ENCODE measurements around the gene SMOC1. TPM values are rescaled to one million over a fixed set of nuclear protein-coding genes. Genes with fewer than 3 reads are reported as not detected.

The SMOC1 gene
- total RNA-seq, 1 donor from 2014 or later = 2.0 TPM

DNA sequence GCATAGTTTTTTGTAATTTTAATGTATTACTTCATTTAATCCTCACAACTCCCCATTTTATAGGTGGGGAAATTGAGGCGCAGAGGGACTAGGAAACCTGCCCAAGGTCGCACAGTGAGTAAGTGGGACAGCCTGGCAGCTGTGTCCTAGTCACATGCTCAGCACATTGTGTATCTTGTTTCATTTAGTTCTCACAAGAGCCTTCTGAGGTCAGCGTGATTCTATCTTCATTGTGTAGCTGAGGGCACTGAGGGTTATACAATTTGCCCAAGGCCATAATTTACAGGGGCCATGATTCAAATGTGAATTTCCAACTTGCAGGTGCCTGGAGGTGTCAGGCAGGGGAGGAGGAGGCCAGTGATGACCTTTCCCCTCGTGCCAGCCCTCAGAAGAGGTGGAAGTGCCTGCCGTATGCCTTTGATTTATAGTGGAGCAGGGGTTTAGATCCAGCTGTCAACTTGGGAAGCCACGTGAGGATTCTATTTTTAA, 30.3 kb upstream of the SMOC1 start:
- Mint-ChIP-seq H3K4me1 (ENCODE audit: unreplicated experiment) (no peaks in the 10 kb centered on the region), H3K27ac (ENCODE audit: unreplicated experiment) (no peak overlapping the region), H3K36me3 (ENCODE audit: unreplicated experiment) (no peaks in the 10 kb centered on the region), H3K9me3 (ENCODE audit: unreplicated experiment) (no peaks in the 10 kb centered on the region), H3K4me3 (ENCODE audit: unreplicated experiment) (no peak overlapping the region), H3K27me3 (ENCODE audit: unreplicated experiment) (peaks cover 24% of the 10 kb centered on the region)
- no peak for DNase-seq (ENCODE audit: extremely low spot score, unreplicated experiment)
- TF ChIP-seq, protein P1, sequence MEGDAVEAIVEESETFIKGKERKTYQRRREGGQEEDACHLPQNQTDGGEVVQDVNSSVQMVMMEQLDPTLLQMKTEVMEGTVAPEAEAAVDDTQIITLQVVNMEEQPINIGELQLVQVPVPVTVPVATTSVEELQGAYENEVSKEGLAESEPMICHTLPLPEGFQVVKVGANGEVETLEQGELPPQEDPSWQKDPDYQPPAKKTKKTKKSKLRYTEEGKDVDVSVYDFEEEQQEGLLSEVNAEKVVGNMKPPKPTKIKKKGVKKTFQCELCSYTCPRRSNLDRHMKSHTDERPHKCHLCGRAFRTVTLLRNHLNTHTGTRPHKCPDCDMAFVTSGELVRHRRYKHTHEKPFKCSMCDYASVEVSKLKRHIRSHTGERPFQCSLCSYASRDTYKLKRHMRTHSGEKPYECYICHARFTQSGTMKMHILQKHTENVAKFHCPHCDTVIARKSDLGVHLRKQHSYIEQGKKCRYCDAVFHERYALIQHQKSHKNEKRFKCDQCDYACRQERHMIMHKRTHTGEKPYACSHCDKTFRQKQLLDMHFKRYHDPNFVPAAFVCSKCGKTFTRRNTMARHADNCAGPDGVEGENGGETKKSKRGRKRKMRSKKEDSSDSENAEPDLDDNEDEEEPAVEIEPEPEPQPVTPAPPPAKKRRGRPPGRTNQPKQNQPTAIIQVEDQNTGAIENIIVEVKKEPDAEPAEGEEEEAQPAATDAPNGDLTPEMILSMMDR (IDR thresholded peaks at IDR 0.05) = no peak

DNA sequence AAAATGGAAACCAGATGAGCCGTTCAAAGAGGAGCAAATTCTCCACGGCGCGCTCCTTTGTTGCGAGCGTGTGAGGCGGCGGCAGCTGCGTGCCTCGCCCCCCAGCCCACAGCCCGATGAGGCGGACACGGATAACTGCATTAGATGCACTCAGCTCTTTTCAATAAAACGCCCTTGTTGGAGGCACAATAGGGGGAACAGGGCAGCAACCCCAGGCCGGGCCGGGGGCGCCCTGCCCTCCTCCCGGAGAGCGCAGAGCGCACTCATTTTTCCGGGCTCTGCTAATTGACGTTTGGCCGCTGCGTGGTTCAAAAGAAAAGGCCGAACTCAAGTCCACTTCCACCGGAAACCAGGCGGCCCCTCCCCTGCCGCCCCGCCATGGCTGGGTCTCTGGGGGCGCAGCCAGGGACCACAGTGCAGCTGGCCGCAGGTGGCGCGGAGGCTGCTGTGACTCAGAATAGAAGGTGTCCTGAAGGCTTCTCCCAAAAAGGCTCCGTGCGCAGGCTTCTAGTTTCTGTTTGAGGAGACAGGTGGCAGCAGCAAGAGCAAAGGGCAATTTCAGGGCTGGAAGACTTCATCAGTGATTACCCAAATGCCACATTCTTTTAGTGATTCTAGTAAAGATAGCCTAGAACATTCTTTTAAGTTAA, 29.0 kb upstream of the SMOC1 start:
- DNase-seq (ENCODE audit: extremely low spot score, unreplicated experiment) = no peak
- TF ChIP-seq, protein P1 (IDR thresholded peaks at IDR 0.05) = no peak
- H3K4me3 Mint-ChIP-seq (ENCODE audit: unreplicated experiment) = no peak overlapping the region
- no peaks in the 10 kb centered on the region for H3K4me1 Mint-ChIP-seq (ENCODE audit: unreplicated experiment)
- H3K27me3 Mint-ChIP-seq (ENCODE audit: unreplicated experiment) = peaks cover 22% of the 10 kb centered on the region
- no peak overlapping the region for H3K27ac Mint-ChIP-seq (ENCODE audit: unreplicated experiment)
- H3K36me3 Mint-ChIP-seq (ENCODE audit: unreplicated experiment) = no peaks in the 10 kb centered on the region
- no peaks in the 10 kb centered on the region for H3K9me3 Mint-ChIP-seq (ENCODE audit: unreplicated experiment)

DNA sequence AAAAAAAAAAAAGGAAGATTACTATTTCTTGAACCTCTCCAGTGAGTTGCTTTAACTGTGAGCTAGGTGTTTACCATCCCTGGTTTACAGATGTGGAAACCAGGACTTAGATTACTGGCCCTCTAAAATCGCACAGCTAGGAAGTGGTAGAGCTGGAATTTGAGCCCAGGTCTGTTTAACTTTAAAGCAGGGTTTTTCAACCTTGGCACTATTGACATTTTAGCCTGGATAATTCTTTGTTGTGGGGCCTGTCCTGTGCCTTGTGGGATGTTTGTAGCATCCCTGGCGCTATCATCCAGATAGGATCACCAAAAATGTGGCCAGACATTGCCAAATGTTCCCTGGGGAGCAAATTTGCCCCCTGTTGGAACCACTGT, 28.5 kb upstream of the SMOC1 start:
- H3K36me3 Mint-ChIP-seq (ENCODE audit: unreplicated experiment) = no peaks in the 10 kb centered on the region
- no peak overlapping the region for H3K27ac Mint-ChIP-seq (ENCODE audit: unreplicated experiment)
- no peak overlapping the region for H3K4me3 Mint-ChIP-seq (ENCODE audit: unreplicated experiment)
- no peaks in the 10 kb centered on the region for H3K9me3 Mint-ChIP-seq (ENCODE audit: unreplicated experiment)
- peaks cover 19% of the 10 kb centered on the region for H3K27me3 Mint-ChIP-seq (ENCODE audit: unreplicated experiment)
- TF ChIP-seq, protein P1 (IDR thresholded peaks at IDR 0.05) = no peak
- no peak for DNase-seq (ENCODE audit: extremely low spot score, unreplicated experiment)
- no peaks in the 10 kb centered on the region for H3K4me1 Mint-ChIP-seq (ENCODE audit: unreplicated experiment)

DNA sequence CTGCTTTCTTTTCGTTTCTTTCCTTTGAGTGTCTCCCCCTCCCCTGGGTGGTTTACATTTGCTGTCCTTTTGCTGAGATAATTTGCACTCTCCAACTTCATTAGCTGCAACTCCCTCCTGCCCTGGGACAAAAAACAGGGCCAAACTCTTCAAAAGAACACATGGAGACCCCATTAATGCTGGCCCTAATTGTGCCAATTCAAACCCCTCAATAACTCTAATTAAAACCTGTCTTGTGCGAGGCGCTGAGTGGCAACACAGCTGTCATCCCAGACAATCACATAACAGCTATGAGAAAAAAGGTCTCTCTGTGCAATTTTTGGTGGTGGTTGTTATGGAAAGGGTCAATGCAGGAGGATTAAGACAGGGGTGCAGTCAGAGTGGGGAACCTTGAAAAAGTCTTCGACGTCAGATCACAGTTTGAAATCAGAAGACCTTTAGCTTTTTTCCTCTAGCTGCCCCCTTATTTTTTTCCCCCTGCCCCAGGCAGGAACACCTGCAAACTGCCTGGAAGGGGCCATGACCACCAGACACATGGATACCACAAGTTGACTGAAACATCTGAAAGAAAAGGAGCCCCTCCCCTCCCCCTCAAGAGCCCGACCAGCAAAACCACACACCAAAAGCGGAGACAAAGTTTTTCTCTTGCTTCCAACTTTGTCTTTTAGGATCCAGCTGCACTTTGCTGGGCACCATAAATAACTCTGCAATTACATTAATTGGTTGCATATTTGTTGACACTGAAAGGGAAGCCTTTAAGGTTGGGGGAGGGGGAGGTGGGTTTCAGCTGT, 26.5 kb upstream of the SMOC1 start:
- no peaks in the 10 kb centered on the region for H3K36me3 Mint-ChIP-seq (ENCODE audit: unreplicated experiment)
- H3K4me1 Mint-ChIP-seq (ENCODE audit: unreplicated experiment) = no peaks in the 10 kb centered on the region
- H3K4me3 Mint-ChIP-seq (ENCODE audit: unreplicated experiment) = no peak overlapping the region
- TF ChIP-seq, protein P1 (IDR thresholded peaks at IDR 0.05) = no peak
- H3K27me3 Mint-ChIP-seq (ENCODE audit: unreplicated experiment) = peaks cover 21% of the 10 kb centered on the region
- H3K27ac Mint-ChIP-seq (ENCODE audit: unreplicated experiment) = no peak overlapping the region
- DNase-seq (ENCODE audit: extremely low spot score, unreplicated experiment) = peak; percentile 34
- H3K9me3 Mint-ChIP-seq (ENCODE audit: unreplicated experiment) = no peaks in the 10 kb centered on the region

DNA sequence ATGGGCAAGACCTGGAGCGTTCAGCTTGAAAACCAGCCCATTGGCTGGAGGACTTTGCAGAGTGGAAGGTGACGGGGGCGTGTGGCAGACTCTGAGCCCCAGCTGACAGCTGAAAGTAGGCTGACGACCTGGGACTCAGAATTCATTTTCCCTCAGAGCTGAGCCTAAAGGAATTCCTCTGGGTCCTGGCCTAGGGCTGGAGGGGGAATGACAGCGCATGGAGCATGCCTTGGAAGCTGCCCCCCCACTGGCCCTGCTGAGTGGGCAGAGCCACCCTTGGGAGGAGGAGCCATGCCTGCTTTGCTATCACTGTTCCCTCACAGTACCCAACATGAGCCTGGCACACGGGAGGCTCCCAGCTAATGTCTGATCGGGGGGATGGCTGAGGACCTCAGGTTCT, 25.4 kb upstream of the SMOC1 start:
- TF ChIP-seq, protein P1 (IDR thresholded peaks at IDR 0.05) = no peak
- no peaks in the 10 kb centered on the region for H3K9me3 Mint-ChIP-seq (ENCODE audit: unreplicated experiment)
- H3K27ac Mint-ChIP-seq (ENCODE audit: unreplicated experiment) = no peak overlapping the region
- peaks cover 20% of the 10 kb centered on the region for H3K27me3 Mint-ChIP-seq (ENCODE audit: unreplicated experiment)
- H3K4me1 Mint-ChIP-seq (ENCODE audit: unreplicated experiment) = no peaks in the 10 kb centered on the region
- peak; percentile 75 for DNase-seq (ENCODE audit: extremely low spot score, unreplicated experiment)
- no peaks in the 10 kb centered on the region for H3K36me3 Mint-ChIP-seq (ENCODE audit: unreplicated experiment)
- H3K4me3 Mint-ChIP-seq (ENCODE audit: unreplicated experiment) = no peak overlapping the region
